Melanocyte of skin (primary cell): Measurements from ENCODE around the gene UBA6. TPM values are rescaled to one million over a fixed set of nuclear protein-coding genes. Genes with fewer than 3 reads are reported as not detected.

Experiments
- small RNA-seq, 2 donors: library from RNA; depleted of rRNA; stranded (forward); fragments of <200 nt; gene quantifications; one replicate each; pipeline ENCODE3, GENCODE V24; 2012
- total RNA-seq, 2 donors: library from RNA; depleted of rRNA; stranded (reverse); fragments of >200 nt; gene quantifications; 2 replicates each; pipeline ENCODE4 v1.2.3, GENCODE V29; 2012

Gene UBA6
- 100 to 1,000 TPM in 1 of 2 donors, 10 to 100 TPM in 1; 85.7 to 105 TPM for total RNA-seq

DNA sequence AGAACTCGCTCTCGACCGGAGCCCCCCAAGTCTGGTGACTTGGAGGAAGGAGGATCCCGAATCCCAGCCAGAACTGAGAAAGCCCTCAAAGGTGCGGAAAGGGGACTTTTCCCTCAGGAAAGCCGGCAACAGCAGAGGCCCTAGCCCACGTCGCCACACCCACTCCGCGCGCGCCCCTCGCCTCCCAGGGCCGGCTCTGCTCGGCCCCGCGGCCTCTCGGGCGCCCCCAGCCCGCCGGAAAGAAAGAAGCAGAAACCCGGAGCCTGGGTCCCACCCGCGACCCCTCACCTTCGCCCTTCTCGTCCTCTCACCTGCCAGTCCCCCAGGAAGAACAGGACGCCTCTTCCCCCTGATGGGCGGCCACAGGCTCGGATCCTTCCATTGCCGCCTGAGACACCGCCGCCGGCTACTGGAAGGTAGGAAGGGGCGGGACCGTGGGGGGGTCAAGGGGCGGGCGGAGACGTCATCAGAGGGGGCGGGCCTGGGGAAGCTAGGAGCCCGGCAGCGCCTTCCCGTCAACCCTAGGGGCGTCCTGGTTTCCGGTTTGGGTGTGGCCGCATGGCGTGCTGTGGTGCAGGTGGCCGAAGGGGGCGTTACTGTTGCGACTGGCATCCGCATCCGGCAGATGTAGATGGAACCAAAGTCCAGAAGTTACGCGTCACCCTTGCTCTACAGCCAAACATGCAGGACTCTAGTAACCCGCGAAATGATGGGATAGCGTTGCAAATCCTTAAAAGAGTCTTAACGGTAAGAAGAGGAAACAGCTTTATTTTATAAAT lies at the start of gene UBA6:
Gene UBA6, minus strand, starts transcription at position 418 of the 779 bp plus-strand sequence. Its CDS starts 36 bp downstream, at position 382.

Small RNA genes lying within 50 kb of the gene (small RNA-seq; reads per million reads assigned to genes)
- gene AC096720.1 (0 reads per million in 2 donors), gene RF00091 (0 to 0.06 reads per million in 2 donors)

Other genes with a start within 250 kb of the UBA6 start
- 10 to 100 TPM; 18.0 to 24.1 TPM for gene CENPC, start 155.7 kb downstream of the UBA6 start, total RNA-seq
- gene STAP1, start 142.4 kb downstream of the UBA6 start, total RNA-seq, result not detected
- not detected for gene GNRHR, start 53.2 kb upstream of the UBA6 start, total RNA-seq
- gene TMPRSS11D, start 182.8 kb upstream of the UBA6 start, total RNA-seq, result not detected